GM12865 (cell line): ENCODE data around the gene CCL2.

ENCODE experiments used
- DNase-seq: peaks from one replicate; pipeline ENCODE4 v3.0.0; 2010; ENCODE audit warnings: low read depth
- H3K4me3 ChIP-seq: 2 replicates; pipeline ENCODE4 v1.5.1; 2011; ENCODE audit warnings: mild to moderate bottlenecking, low read depth, low read length, control low read depth
- TF ChIP-seq, protein P1 (sequence below): IDR thresholded peaks from 2 replicates; pipeline ENCODE4 v1.5.1; 2011; ENCODE audit warnings: low read length, control low read depth, low read depth, inconsistent platforms; ENCODE audit not compliant: insufficient read depth; ENCODE audit errors: missing control alignments

CCL2 gene

DNA sequence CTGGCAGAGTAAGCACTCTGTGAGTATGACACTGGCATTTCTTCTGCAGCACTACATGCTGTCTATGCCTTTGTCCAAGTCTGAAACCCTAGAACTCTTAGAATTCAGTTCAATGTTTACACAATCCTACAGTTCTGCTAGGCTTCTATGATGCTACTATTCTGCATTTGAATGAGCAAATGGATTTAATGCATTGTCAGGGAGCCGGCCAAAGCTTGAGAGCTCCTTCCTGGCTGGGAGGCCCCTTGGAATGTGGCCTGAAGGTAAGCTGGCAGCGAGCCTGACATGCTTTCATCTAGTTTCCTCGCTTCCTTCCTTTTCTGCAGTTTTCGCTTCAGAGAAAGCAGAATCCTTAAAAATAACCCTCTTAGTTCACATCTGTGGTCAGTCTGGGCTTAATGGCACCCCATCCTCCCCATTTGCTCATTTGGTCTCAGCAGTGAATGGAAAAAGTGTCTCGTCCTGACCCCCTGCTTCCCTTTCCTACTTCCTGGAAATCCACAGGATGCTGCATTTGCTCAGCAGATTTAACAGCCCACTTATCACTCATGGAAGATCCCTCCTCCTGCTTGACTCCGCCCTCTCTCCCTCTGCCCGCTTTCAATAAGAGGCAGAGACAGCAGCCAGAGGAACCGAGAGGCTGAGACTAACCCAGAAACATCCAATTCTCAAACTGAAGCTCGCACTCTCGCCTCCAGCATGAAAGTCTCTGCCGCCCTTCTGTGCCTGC, at the start of gene CCL2:
CCL2 (plus strand) TSS at position 635 of the 730 bp plus-strand sequence; CDS start at position 700, 65 bp downstream.
- DNase-seq = no peak
- TF ChIP-seq, protein P1, sequence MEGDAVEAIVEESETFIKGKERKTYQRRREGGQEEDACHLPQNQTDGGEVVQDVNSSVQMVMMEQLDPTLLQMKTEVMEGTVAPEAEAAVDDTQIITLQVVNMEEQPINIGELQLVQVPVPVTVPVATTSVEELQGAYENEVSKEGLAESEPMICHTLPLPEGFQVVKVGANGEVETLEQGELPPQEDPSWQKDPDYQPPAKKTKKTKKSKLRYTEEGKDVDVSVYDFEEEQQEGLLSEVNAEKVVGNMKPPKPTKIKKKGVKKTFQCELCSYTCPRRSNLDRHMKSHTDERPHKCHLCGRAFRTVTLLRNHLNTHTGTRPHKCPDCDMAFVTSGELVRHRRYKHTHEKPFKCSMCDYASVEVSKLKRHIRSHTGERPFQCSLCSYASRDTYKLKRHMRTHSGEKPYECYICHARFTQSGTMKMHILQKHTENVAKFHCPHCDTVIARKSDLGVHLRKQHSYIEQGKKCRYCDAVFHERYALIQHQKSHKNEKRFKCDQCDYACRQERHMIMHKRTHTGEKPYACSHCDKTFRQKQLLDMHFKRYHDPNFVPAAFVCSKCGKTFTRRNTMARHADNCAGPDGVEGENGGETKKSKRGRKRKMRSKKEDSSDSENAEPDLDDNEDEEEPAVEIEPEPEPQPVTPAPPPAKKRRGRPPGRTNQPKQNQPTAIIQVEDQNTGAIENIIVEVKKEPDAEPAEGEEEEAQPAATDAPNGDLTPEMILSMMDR = no peak
- no peak within 1 kb of the TSS for H3K4me3 ChIP-seq

DNA sequence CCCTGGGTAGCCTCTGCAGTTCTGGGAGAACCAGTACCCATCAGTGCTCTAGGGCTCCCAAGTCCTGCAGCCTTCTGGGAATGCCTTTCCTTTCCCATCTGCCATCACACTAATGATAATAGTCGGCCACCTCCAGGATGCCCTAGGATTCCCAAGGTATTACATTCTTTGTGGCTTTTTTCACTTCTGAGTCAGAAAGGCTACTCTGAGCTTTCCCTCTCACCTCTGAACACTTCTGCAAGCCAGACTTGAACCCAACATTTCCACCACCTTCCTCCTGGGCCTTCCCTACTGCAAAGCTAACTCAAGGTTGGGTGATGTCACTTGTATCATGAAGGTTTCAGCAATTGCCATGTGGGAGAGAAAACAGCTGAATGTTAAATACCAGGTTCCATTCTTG, 49.7 kb upstream of the CCL2 start:
- H3K4me3 ChIP-seq = no peak overlapping the region
- TF ChIP-seq, protein P1 = no peak
- DNase-seq = no peak

DNA sequence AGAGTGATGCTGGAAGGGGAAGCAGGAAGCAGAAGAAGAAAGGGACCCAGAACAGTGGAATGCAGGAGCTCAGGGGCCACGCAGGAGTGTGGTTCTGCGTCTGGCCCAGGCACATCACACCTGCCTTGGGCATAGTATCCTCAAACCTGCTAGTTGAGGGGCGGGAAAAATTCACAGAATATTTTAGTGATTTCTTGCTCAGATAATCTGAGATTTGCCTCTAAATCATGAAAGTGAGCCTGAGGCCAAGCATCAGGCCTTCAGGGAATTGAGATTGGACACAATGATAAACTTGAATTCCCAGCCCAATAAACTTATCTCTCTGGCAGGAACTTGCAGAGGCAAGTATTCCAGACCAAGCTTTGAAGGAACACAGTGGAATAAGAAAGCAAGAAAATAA, 48.5 kb upstream of the CCL2 start:
- H3K4me3 ChIP-seq = no peak overlapping the region
- no peak for DNase-seq
- TF ChIP-seq, protein P1 = no peak

DNA sequence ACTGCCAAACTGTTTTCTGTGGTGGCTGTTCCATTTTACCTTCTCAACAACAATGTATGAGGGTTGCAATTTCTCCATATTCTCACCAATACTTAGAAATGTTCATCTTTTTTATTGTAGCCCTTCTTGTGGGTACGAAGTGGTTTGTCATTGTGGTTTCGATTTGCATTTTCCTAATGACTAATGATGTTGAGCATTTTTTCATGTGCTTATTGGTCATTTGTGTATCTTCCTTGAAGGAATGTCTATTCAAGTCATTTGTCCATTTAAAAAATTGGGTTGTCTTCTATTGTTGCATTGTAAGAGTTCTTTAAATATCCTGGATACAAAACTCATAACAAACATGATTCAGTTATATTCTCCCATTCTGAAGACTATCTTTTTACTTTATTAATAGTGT, 47.5 kb upstream of the CCL2 start:
- DNase-seq = no peak
- TF ChIP-seq, protein P1 = no peak
- H3K4me3 ChIP-seq = no peak overlapping the region

DNA sequence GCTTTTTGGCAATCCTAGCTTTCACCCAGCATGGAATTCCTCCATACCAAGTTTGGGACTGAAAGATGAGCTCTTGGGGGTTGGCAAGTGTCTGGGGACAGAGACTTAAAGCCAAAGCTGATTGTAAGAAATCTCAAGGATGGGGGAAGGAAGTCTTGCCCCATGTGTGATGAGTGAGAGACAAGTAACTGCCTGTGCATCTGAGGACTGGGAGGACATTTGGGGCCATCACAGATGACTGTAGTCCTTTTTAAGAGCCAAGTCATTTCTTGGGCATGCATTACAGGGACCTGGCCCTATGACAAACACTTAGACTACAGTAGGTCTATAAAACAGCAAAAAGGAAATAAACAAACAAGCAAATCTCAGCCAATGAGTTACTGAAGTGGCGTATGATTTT, 36.3 kb upstream of the CCL2 start:
- no peak for DNase-seq
- TF ChIP-seq, protein P1 = no peak
- H3K4me3 ChIP-seq = no peak overlapping the region

DNA sequence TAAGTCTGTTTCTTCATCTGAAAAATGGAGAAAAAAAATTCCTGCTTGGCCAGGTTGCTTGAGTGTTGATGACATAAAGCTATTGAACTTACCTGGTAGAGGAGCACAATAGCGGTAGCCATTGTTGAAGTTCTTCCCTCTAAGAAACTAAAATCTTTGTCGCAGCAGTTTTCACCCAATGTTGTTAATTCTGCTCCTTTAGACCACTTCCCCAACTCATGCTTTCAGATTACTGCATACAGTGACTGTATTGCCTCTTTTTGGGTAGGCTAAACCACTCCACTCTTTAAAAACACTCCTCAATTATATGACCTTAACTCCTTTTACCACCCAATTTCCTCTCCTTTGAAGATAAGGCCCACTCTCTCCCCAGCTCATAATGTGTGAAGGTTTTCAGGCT, 35.7 kb upstream of the CCL2 start:
- no peak overlapping the region for H3K4me3 ChIP-seq
- DNase-seq = no peak
- TF ChIP-seq, protein P1 = no peak
